ENCODE measurements around the gene PRDX6. TPM values are rescaled to one million over a fixed set of nuclear protein-coding genes. Genes with fewer than 3 reads are reported as not detected.
A peak's percentile ranks its signal among the peaks of the same experiment; 100 is the strongest.

Gene PRDX6
- 149 to 174 TPM (median 155 TPM) in 3 replicates for total RNA-seq
- long read RNA-seq, transcript PRDX6-201 (5 exons, 1,751 nt) = major isoform, 163 of 183 reads
- long read RNA-seq, partial matches to known transcripts = 7 of 183 reads
- long read RNA-seq, other reads (novel, unspliced or antisense) = 9 of 183 reads

- H3K27me3 Mint-ChIP-seq (ENCODE audit: low read depth) = no peaks in the 10 kb centered on the region
- TF ChIP-seq CTCF (IDR thresholded peaks at IDR 0.05) = no peak
- H3K9me3 Mint-ChIP-seq (ENCODE audit: low read depth) = no peaks in the 10 kb centered on the region
- peak; percentile 94 for DNase-seq (ENCODE audit: low spot score)
- H3K36me3 Mint-ChIP-seq (ENCODE audit: low read depth) = peaks cover 15% of the 10 kb centered on the region
- H3K27ac Mint-ChIP-seq (ENCODE audit: unreplicated experiment) = peak within 1 kb of the TSS; percentile 96
- H3K4me3 Mint-ChIP-seq (ENCODE audit: unreplicated experiment) = peak within 1 kb of the TSS; percentile 96
- peaks cover 57% of the 10 kb centered on the region for H3K4me1 Mint-ChIP-seq (ENCODE audit: low read depth)
Observed at GRCh38 chr1:173477286-173478093, at the start of gene PRDX6. TSS of gene PRDX6 (plus strand) at chr1:173477335. CDS start at chr1:173477398, 63 bp downstream.

GRCh38 chr1:173429471-173430402, 47.4 kb upstream of the PRDX6 start:
- no peaks in the 10 kb centered on the region for H3K9me3 Mint-ChIP-seq (ENCODE audit: low read depth)
- peak overlapping the region; percentile 89 for H3K27ac Mint-ChIP-seq (ENCODE audit: unreplicated experiment)
- no peaks in the 10 kb centered on the region for H3K27me3 Mint-ChIP-seq (ENCODE audit: low read depth)
- peak; percentile 81 for TF ChIP-seq CTCF (IDR thresholded peaks at IDR 0.05)
- no peaks in the 10 kb centered on the region for H3K36me3 Mint-ChIP-seq (ENCODE audit: low read depth)
- H3K4me1 Mint-ChIP-seq (ENCODE audit: low read depth) = peaks cover 31% of the 10 kb centered on the region
- no peak for DNase-seq (ENCODE audit: low spot score)
- peak overlapping the region; percentile 53 for H3K4me3 Mint-ChIP-seq (ENCODE audit: unreplicated experiment)

DNA sequence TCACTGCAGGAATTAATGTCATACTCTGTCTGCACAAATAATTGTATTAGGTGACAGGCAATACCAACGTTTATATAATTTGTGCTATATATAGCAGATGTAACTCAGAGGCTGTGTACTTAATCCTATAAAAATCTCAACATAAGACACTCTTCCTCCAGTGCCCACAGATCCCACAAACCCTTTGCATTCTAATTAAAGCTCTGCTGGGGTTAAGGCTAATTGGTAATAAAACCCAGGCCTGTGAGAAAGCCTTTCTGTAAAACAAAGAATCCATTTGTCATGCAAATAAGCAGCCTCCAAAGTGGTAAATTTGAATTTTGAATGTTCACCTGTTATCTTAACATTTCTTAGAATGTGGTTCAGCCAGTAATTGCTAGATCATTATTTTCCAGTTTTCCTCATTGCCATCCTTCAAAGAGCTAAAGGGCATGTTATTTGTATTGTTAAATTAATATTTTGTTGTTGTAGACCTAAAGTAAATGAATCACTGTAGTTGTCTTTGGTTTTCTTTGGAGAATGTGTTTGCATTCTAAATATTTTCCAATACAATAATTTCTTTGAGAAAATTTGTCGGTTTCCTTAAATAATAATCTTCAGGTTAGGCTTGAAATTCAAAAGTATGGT, 46.3 kb upstream of the PRDX6 start:
- peak overlapping the region; percentile 89 for H3K27ac Mint-ChIP-seq (ENCODE audit: unreplicated experiment)
- H3K4me3 Mint-ChIP-seq (ENCODE audit: unreplicated experiment) = peak overlapping the region; percentile 53

DNA sequence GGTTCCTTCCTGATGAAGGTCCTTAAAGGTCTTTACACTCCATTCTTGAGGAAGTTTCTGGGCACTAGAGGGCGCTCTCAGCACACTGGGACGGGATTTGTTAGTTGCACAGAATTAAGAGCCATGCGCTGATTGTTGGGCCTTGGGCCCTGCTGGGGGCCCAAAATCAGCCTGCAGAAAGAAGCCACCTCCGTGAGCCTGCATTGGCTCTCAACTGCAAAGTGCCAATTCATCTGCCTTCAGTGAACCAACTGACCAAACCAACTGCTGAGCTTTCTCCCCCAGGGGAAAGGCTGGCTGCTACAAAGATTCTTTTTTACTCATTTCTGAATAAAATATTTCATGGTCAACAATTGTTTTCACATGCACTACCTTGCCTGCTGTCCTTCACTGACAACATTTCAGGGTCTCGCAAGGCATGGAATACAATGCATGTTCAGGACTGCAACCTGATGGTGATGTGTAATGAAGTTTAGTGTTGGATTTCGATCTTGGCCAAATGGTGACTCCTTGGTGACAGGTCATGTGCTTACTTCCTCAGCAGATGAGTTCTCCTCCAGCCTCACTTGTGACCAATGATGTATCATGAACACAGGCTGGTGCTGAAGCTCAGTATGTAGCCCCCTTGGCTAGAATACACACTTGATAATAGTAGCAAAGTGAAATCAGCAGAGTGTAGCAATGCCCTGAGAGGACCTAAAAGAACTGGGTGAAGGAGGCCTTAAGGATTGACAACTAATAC, 45.7 kb upstream of the PRDX6 start:
- H3K36me3 Mint-ChIP-seq (ENCODE audit: low read depth) = no peaks in the 10 kb centered on the region
- no peak overlapping the region for H3K4me3 Mint-ChIP-seq (ENCODE audit: unreplicated experiment)
- DNase-seq (ENCODE audit: low spot score) = no peak
- H3K27ac Mint-ChIP-seq (ENCODE audit: unreplicated experiment) = peak overlapping the region; percentile 32
- H3K27me3 Mint-ChIP-seq (ENCODE audit: low read depth) = no peaks in the 10 kb centered on the region
- peaks cover 24% of the 10 kb centered on the region for H3K4me1 Mint-ChIP-seq (ENCODE audit: low read depth)
- TF ChIP-seq CTCF (IDR thresholded peaks at IDR 0.05) = peak; percentile 99
- no peaks in the 10 kb centered on the region for H3K9me3 Mint-ChIP-seq (ENCODE audit: low read depth)

More for the DNA sequence above, 46.3 kb upstream of the PRDX6 start:
- DNase-seq (ENCODE audit: low spot score) = no peak
- H3K36me3 Mint-ChIP-seq (ENCODE audit: low read depth) = no peaks in the 10 kb centered on the region
- peak; percentile 60 for TF ChIP-seq CTCF (IDR thresholded peaks at IDR 0.05)
- peaks cover 24% of the 10 kb centered on the region for H3K4me1 Mint-ChIP-seq (ENCODE audit: low read depth)
- no peaks in the 10 kb centered on the region for H3K27me3 Mint-ChIP-seq (ENCODE audit: low read depth)
- no peaks in the 10 kb centered on the region for H3K9me3 Mint-ChIP-seq (ENCODE audit: low read depth)

Data from chondrocyte (in vitro differentiated cells).